Amygdala (tissue), 56 donors: Measurements from ENCODE around the gene USP17L26.
"Not testable (repeated sequence)": the region's sequence is repeated elsewhere in the genome, so short reads cannot be mapped to it uniquely, and the experiment has no call there.

ENCODE experiments used
- DNase-seq, 56 donors: peaks; one replicate each; lab custom pipeline; 2025; lab: John Stamatoyannopoulos, UW

USP17L26 gene, protein sequence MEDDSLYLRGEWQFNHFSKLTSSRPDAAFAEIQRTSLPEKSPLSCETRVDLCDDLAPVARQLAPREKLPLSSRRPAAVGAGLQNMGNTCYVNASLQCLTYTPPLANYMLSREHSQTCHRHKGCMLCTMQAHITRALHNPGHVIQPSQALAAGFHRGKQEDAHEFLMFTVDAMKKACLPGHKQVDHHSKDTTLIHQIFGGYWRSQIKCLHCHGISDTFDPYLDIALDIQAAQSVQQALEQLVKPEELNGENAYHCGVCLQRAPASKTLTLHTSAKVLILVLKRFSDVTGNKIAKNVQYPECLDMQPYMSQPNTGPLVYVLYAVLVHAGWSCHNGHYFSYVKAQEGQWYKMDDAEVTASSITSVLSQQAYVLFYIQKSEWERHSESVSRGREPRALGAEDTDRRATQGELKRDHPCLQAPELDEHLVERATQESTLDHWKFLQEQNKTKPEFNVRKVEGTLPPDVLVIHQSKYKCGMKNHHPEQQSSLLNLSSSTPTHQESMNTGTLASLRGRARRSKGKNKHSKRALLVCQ

GRCh38 chr4:9334358-9334757 is at the start of gene USP17L26:
TSS of gene USP17L26 (plus strand) at chr4:9334658. CDS start at chr4:9334658, 0 bp downstream.
- DNase-seq: not testable (repeated sequence)

GRCh38 chr4:9324191-9324590 is 10.3 kb upstream of the USP17L26 start:
- not testable (repeated sequence) for DNase-seq

DNA sequence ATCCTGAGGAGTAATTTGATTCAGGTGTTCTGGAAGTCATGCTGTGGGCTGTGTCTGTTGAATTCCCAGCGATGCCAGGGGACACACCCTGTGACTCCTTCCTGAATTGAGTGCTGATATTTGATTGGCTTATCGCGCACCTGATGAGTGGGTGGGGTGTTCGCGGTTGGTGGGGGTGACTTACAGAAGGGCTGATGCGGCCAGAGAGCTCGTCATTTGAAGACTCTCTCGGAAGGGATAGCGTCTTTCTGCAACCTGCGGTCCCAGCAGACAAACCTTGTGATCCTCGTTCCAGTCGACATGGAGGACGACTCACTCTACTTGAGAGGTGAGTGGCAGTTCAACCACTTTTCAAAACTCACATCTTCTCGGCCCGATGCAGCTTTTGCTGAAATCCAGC is 9.6 kb upstream of the USP17L26 start, which contains the start of gene USP17L24:
TSS of gene USP17L24 (plus strand) at position 301 of the 400 bp plus-strand sequence. CDS start at position 301, 0 bp downstream.
- DNase-seq: not testable (repeated sequence)

DNA sequence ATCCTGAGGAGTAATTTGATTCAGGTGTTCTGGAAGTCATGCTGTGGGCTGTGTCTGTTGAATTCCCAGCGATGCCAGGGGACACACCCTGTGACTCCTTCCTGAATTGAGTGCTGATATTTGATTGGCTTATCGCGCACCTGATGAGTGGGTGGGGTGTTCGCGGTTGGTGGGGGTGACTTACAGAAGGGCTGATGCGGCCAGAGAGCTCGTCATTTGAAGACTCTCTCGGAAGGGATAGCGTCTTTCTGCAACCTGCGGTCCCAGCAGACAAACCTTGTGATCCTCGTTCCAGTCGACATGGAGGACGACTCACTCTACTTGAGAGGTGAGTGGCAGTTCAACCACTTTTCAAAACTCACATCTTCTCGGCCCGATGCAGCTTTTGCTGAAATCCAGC is 4.8 kb upstream of the USP17L26 start, which contains the start of gene USP17L25:
TSS of gene USP17L25 (plus strand) at position 301 of the 400 bp plus-strand sequence. CDS start at position 301, 0 bp downstream.
- DNase-seq: not testable (repeated sequence)

DNA sequence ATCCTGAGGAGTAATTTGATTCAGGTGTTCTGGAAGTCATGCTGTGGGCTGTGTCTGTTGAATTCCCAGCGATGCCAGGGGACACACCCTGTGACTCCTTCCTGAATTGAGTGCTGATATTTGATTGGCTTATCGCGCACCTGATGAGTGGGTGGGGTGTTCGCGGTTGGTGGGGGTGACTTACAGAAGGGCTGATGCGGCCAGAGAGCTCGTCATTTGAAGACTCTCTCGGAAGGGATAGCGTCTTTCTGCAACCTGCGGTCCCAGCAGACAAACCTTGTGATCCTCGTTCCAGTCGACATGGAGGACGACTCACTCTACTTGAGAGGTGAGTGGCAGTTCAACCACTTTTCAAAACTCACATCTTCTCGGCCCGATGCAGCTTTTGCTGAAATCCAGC is 4.6 kb downstream of the USP17L26 start, which contains the start of gene USP17L5:
TSS of gene USP17L5 (plus strand) at position 301 of the 400 bp plus-strand sequence. CDS start at position 301, 0 bp downstream.
- not testable (repeated sequence) for DNase-seq

GRCh38 chr4:9343848-9344247 is 9.4 kb downstream of the USP17L26 start, which contains the start of gene USP17L27:
TSS of gene USP17L27 (plus strand) at chr4:9344148. CDS start at chr4:9344148, 0 bp downstream.
- not testable (repeated sequence) for DNase-seq

DNA sequence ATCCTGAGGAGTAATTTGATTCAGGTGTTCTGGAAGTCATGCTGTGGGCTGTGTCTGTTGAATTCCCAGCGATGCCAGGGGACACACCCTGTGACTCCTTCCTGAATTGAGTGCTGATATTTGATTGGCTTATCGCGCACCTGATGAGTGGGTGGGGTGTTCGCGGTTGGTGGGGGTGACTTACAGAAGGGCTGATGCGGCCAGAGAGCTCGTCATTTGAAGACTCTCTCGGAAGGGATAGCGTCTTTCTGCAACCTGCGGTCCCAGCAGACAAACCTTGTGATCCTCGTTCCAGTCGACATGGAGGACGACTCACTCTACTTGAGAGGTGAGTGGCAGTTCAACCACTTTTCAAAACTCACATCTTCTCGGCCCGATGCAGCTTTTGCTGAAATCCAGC is 14.1 kb downstream of the USP17L26 start, which contains the start of gene USP17L28:
TSS of gene USP17L28 (plus strand) at position 301 of the 400 bp plus-strand sequence. CDS start at position 301, 0 bp downstream.
- DNase-seq: not testable (repeated sequence)

DNA sequence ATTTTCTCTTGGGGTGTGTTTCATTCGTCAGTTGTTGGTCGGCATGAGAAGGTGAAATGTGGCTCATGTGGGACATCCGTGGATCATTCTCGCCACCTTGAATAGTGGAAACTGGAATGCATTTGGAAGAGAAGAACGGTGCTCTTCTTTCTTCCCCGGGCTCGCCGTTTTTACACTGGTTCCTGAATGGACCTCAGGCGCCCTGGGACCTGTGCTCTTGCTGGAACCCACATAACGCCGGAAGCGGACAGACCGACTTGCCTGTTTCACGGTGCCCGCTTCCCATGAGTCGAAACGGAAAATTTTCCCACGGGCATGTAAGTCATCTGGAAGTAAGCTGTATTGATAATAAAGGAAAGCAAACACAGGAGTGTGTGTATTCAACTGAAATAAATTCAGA is 16.4 kb downstream of the USP17L26 start:
- not testable (repeated sequence) for DNase-seq

- not testable (repeated sequence) for DNase-seq
Observed at GRCh38 chr4:9353338-9353737, 18.9 kb downstream of the USP17L26 start, which contains the start of gene USP17L29. TSS of gene USP17L29 (plus strand) at chr4:9353638. CDS start at chr4:9353638, 0 bp downstream.

DNA sequence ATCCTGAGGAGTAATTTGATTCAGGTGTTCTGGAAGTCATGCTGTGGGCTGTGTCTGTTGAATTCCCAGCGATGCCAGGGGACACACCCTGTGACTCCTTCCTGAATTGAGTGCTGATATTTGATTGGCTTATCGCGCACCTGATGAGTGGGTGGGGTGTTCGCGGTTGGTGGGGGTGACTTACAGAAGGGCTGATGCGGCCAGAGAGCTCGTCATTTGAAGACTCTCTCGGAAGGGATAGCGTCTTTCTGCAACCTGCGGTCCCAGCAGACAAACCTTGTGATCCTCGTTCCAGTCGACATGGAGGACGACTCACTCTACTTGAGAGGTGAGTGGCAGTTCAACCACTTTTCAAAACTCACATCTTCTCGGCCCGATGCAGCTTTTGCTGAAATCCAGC is 28.4 kb downstream of the USP17L26 start, which contains the start of gene USP17L30:
TSS of gene USP17L30 (plus strand) at position 301 of the 400 bp plus-strand sequence. CDS start at position 301, 0 bp downstream.
- not testable (repeated sequence) for DNase-seq

GRCh38 chr4:9379881-9380280 is 45.4 kb downstream of the USP17L26 start:
- DNase-seq: not testable (repeated sequence)

GRCh38 chr4:9381012-9381534 is 46.6 kb downstream of the USP17L26 start:
- DNase-seq: peak in 6 of 56 donors; percentile 1 to 60 (median 14)

- DNase-seq: no peak
Observed at GRCh38 chr4:9384126-9384525, 49.7 kb downstream of the USP17L26 start.
